Measurements from ENCODE around the gene PPP1CB.
A peak's percentile ranks its signal among the peaks of the same experiment; 100 is the strongest.

The PPP1CB gene

GRCh38 chr2:28838971-28839370, 87.3 kb downstream of the PPP1CB start:
- Histone ChIP-seq H2BK12ac (ENCODE audit: low read length) (no peak overlapping the region), H3K9me3 (ENCODE audit: insufficient read depth, low read depth, low read length) (no peaks in the 10 kb centered on the region), H3K27me3 (ENCODE audit: insufficient read depth, low read length) (no peaks in the 10 kb centered on the region), H3K79me2 (ENCODE audit: control insufficient read depth, insufficient read depth, low read length, poor library complexity) (no peaks in the 10 kb centered on the region), H3K23ac (ENCODE audit: low read length) (no peak overlapping the region), H3K18ac (ENCODE audit: low read length) (no peak overlapping the region), H3K36me3 (ENCODE audit: control insufficient read depth in 1 of 2, insufficient read depth in 2 of 2, low read length in 2 of 2) (peaks cover 0 to 1% of the 10 kb centered on the region in 2 experiments), H3K4me3 (ENCODE audit: low read depth, low read length) (no peak overlapping the region), H2AK5ac (ENCODE audit: low read length) (no peak overlapping the region), H4K12ac (ENCODE audit: low read depth, low read length) (no peak overlapping the region), H4K8ac (ENCODE audit: low read depth, low read length) (no peak overlapping the region), H3K14ac (ENCODE audit: low read length) (no peak overlapping the region), H2BK120ac (ENCODE audit: insufficient read depth, low read length, poor library complexity) (no peak overlapping the region), H4K91ac (ENCODE audit: low read depth, low read length) (no peak overlapping the region), H3K27ac (ENCODE audit: low read depth, low read length) (no peak overlapping the region), H3K4me2 (ENCODE audit: low read length) (no peak overlapping the region), H3K4me1 (ENCODE audit: control insufficient read depth in 1 of 2, insufficient read depth in 2 of 2, low read length in 2 of 2) (no peaks in the 10 kb centered on the region), H2AFZ (ENCODE audit: insufficient read depth, low read length, poor library complexity) (no peak overlapping the region), H2BK5ac (ENCODE audit: low read depth, low read length, poor library complexity) (no peak overlapping the region), H3K9ac (ENCODE audit: low read length) (no peak overlapping the region), H3K4ac (ENCODE audit: low read depth, low read length) (no peak overlapping the region), H3K79me1 (ENCODE audit: low read length) (no peaks in the 10 kb centered on the region)
- no peak for DNase-seq
- WGBS (ENCODE audit: extremely low coverage, insufficient coverage, insufficient read length): no CpG with 5 or more reads among the region's 2 CpGs

- Histone ChIP-seq H3K9ac (ENCODE audit: low read length) (no peak overlapping the region), H3K79me1 (ENCODE audit: low read length) (no peaks in the 10 kb centered on the region), H3K36me3 (ENCODE audit: control insufficient read depth in 1 of 2, insufficient read depth in 2 of 2, low read length in 2 of 2) (peaks cover 5% of the 10 kb centered on the region in 2 experiments), H3K4me1 (ENCODE audit: control insufficient read depth in 1 of 2, insufficient read depth in 2 of 2, low read length in 2 of 2) (no peaks in the 10 kb centered on the region), H3K9me3 (ENCODE audit: insufficient read depth, low read depth, low read length) (no peaks in the 10 kb centered on the region), H3K27me3 (ENCODE audit: insufficient read depth, low read length) (no peaks in the 10 kb centered on the region), H3K27ac (ENCODE audit: low read depth, low read length) (no peak overlapping the region), H4K8ac (ENCODE audit: low read depth, low read length) (no peak overlapping the region), H2BK5ac (ENCODE audit: low read depth, low read length, poor library complexity) (no peak overlapping the region), H2BK120ac (ENCODE audit: insufficient read depth, low read length, poor library complexity) (no peak overlapping the region), H3K4ac (ENCODE audit: low read depth, low read length) (no peak overlapping the region), H4K91ac (ENCODE audit: low read depth, low read length) (no peak overlapping the region), H2AFZ (ENCODE audit: insufficient read depth, low read length, poor library complexity) (no peak overlapping the region), H3K4me2 (ENCODE audit: low read length) (no peak overlapping the region), H3K23ac (ENCODE audit: low read length) (no peak overlapping the region), H3K4me3 (ENCODE audit: low read depth, low read length) (no peak overlapping the region), H3K79me2 (ENCODE audit: control insufficient read depth, insufficient read depth, low read length, poor library complexity) (no peaks in the 10 kb centered on the region), H2AK5ac (ENCODE audit: low read length) (no peak overlapping the region), H4K12ac (ENCODE audit: low read depth, low read length) (no peak overlapping the region), H3K14ac (ENCODE audit: low read length) (no peak overlapping the region), H3K18ac (ENCODE audit: low read length) (no peak overlapping the region), H2BK12ac (ENCODE audit: low read length) (no peak overlapping the region)
- peak in 1 of 2 donors; percentile 5 for DNase-seq
- no CpG with 5 or more reads among the region's 3 CpGs for WGBS (ENCODE audit: extremely low coverage, insufficient coverage, insufficient read length)
Observed at GRCh38 chr2:28842042-28842441, 90.4 kb downstream of the PPP1CB start.
